SU-DHL-6 (cell line): ENCODE results near the gene TPO.

Experiments used
- H2AFZ ChIP-seq: fragments of 200-600 bp; sonication (generic); 2 replicates; pipeline ENCODE4 v1.6.1; 2014; ENCODE audit warnings: low read depth, mild to moderate bottlenecking, moderate library complexity, mixed read lengths, antibody characterized with exemption, low read length; ENCODE audit not compliant: severe bottlenecking
- H3F3A ChIP-seq: fragments of 200-600 bp; shearing (Covaris generic); 2 replicates; pipeline ENCODE4 v1.6.0; 2016; ENCODE audit warnings: antibody characterized with exemption, mild to moderate bottlenecking; ENCODE audit not compliant: insufficient read depth
- H3K27ac ChIP-seq: fragments of 200-600 bp; sonication (generic); 2 replicates; pipeline ENCODE4 v1.5.1; 2016; ENCODE audit warnings: low read depth, mild to moderate bottlenecking, low read length, moderate library complexity, mixed read lengths
- H3K27me3 ChIP-seq: fragments of 200-600 bp; sonication (generic), shearing (Covaris generic); 2 replicates; pipeline ENCODE4 v1.6.0; 2014; ENCODE audit warnings: mild to moderate bottlenecking, low read length
- H3K36me3 ChIP-seq: fragments of 200-600 bp; sonication (generic); 2 replicates; pipeline ENCODE4 v1.6.1; 2014; ENCODE audit warnings: mild to moderate bottlenecking, low read length, mixed read lengths
- H3K4me2 ChIP-seq: fragments of 300-600, 200-600 bp; shearing (Covaris generic), sonication (generic); 2 replicates; pipeline ENCODE4 v1.6.0; 2014; ENCODE audit warnings: low read length, low read depth, mild to moderate bottlenecking; ENCODE audit not compliant: poor library complexity, severe bottlenecking
- H3K4me3 ChIP-seq: fragments of 200-600 bp; sonication (generic); 2 replicates; pipeline ENCODE4 v1.5.1; 2014; ENCODE audit warnings: antibody characterized with exemption, low read length, mild to moderate bottlenecking, mixed read lengths; ENCODE audit not compliant: insufficient read depth, poor library complexity, severe bottlenecking
- H3K79me2 ChIP-seq: fragments of 200-600 bp; sonication (generic); 2 replicates; pipeline ENCODE4 v1.6.1; 2014; ENCODE audit warnings: mild to moderate bottlenecking, low read length, moderate library complexity; ENCODE audit not compliant: insufficient read depth
- H3K9ac ChIP-seq: fragments of 200-600 bp; sonication (generic); 2 replicates; pipeline ENCODE4 v1.7.0; 2014; ENCODE audit warnings: mild to moderate bottlenecking, low read length
- H3K9me2 ChIP-seq: fragments of 200-600 bp; sonication (generic); replicated peaks from 2 replicates; pipeline ENCODE4 v1.6.1; 2014; ENCODE audit warnings: low read length; ENCODE audit not compliant: insufficient read depth
- H3K9me3 ChIP-seq: fragments of 200-600 bp; sonication (generic); 2 replicates; pipeline ENCODE4 v1.6.1; 2014; ENCODE audit warnings: low read length, mixed read lengths; ENCODE audit not compliant: insufficient read depth
- H4K20me1 ChIP-seq: fragments of 200-600 bp; sonication (generic); 2 replicates; pipeline ENCODE4 v1.6.1; 2014; ENCODE audit warnings: low read depth, mild to moderate bottlenecking, antibody characterized with exemption, low read length, moderate library complexity, mixed read lengths
- EZH2phosphoT487 ChIP-seq: fragments of 200-600 bp; sonication (generic), shearing (Covaris generic); conservative IDR thresholded peaks from 2 replicates; pipeline ENCODE4 v1.6.1; 2018; ENCODE audit warnings: mild to moderate bottlenecking, antibody characterized with exemption, low read length, moderate library complexity, mixed read lengths
- TF ChIP-seq, protein P1 (sequence below): fragments of 200-600 bp; sonication (generic); IDR thresholded peaks from one replicate; pipeline ENCODE4 v1.5.1; 2017; ENCODE audit warnings: antibody characterized with exemption, mild to moderate bottlenecking, low read length, moderate library complexity; ENCODE audit not compliant: insufficient read depth, poor library complexity, severe bottlenecking

TPO gene

DNA sequence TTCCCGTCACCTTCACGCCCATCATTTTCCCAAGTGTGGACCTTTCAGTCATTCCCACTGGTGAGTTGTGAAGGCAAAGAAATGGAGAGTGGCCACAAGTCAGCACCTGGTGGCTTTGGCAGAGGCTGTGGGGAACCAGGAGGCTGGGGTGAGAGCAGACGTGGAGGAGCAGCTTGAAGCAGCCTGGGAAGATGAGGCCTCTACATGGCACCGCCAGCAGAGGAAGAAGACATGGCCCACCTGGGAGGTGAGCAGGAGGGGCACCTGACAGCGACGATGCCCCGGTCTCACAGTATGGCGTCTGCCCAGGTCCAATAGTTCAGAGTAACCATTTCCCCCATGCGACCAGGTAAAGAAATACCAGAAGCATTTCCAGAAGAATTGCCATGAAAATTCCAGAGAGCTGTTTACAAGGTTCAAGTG lies 69.0 kb downstream of the TPO start:
- Histone ChIP-seq H2AFZ (no peak overlapping the region), H4K20me1 (no peaks in the 10 kb centered on the region), H3K27me3 (no peaks in the 10 kb centered on the region), H3K79me2 (no peaks in the 10 kb centered on the region), H3F3A (no peaks in the 10 kb centered on the region), H3K9me2 (no peaks in the 10 kb centered on the region), H3K4me3 (no peak overlapping the region), H3K9me3 (no peaks in the 10 kb centered on the region), H3K36me3 (no peaks in the 10 kb centered on the region), H3K4me2 (no peak overlapping the region), H3K27ac (no peak overlapping the region), H3K9ac (no peak overlapping the region)
- TF ChIP-seq, protein P1, sequence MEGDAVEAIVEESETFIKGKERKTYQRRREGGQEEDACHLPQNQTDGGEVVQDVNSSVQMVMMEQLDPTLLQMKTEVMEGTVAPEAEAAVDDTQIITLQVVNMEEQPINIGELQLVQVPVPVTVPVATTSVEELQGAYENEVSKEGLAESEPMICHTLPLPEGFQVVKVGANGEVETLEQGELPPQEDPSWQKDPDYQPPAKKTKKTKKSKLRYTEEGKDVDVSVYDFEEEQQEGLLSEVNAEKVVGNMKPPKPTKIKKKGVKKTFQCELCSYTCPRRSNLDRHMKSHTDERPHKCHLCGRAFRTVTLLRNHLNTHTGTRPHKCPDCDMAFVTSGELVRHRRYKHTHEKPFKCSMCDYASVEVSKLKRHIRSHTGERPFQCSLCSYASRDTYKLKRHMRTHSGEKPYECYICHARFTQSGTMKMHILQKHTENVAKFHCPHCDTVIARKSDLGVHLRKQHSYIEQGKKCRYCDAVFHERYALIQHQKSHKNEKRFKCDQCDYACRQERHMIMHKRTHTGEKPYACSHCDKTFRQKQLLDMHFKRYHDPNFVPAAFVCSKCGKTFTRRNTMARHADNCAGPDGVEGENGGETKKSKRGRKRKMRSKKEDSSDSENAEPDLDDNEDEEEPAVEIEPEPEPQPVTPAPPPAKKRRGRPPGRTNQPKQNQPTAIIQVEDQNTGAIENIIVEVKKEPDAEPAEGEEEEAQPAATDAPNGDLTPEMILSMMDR = no peak
- TF ChIP-seq EZH2phosphoT487 = no peak

DNA sequence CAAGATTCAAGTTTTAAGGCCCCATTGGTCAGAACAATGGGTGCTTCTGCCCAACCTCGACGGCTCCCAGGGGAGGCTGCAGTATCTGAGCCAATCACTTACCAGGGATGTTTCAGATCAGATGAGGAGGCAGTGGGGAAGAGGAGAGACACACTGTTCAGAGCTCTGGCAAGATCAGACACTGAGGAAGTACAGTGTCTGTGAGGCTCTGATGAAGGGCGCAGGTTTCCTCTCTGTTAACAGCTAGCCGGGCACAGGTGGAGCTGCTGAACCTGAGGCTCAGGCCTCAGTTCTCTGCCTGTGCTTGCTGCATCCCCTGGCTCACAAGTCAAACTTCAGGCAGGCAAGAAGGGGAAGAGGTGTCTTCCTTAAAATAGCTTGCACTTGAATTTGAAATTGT lies 69.7 kb downstream of the TPO start:
- Histone ChIP-seq H3K79me2 (no peaks in the 10 kb centered on the region), H3K4me3 (no peak overlapping the region), H3K9me2 (no peaks in the 10 kb centered on the region), H3K4me2 (no peak overlapping the region), H3F3A (no peaks in the 10 kb centered on the region), H2AFZ (no peak overlapping the region), H3K9me3 (no peaks in the 10 kb centered on the region), H3K9ac (no peak overlapping the region), H3K27ac (no peak overlapping the region), H3K27me3 (no peaks in the 10 kb centered on the region), H3K36me3 (no peaks in the 10 kb centered on the region), H4K20me1 (no peaks in the 10 kb centered on the region)
- TF ChIP-seq, protein P1 = no peak
- no peak for TF ChIP-seq EZH2phosphoT487

DNA sequence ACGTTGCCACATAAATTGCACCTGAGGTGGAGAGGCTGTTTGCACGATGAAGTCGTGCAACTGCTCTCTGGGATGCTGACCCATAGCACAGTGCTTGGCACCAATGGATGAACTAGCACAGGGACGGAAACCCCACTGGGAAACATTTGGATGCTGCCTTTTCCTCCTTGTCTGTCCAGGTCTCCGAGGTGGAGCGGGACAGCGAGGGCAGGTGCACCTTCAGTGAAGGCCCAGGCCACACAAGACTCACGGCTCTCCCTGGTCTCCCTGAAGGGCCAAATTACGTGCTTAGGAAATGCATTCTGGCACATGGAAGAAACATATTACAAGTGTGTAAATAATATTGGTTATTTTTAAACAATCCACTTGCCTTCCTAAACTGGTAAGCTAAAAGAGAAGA lies 70.3 kb downstream of the TPO start:
- Histone ChIP-seq H3K9ac (no peak overlapping the region), H3K4me2 (no peak overlapping the region), H3K4me3 (no peak overlapping the region), H3K9me2 (no peaks in the 10 kb centered on the region), H3K36me3 (no peaks in the 10 kb centered on the region), H3K79me2 (no peaks in the 10 kb centered on the region), H3K27me3 (no peaks in the 10 kb centered on the region), H4K20me1 (no peaks in the 10 kb centered on the region), H3F3A (no peaks in the 10 kb centered on the region), H3K9me3 (no peaks in the 10 kb centered on the region), H3K27ac (no peak overlapping the region), H2AFZ (no peak overlapping the region)
- no peak for TF ChIP-seq EZH2phosphoT487
- TF ChIP-seq, protein P1 = no peak
